ENCODE results near the gene PCDH9.

- TF ChIP-seq POLR2A (IDR thresholded peaks at IDR 0.05; ENCODE audit: extremely low read depth, insufficient read length) = no peak
- TF ChIP-seq, protein P1, sequence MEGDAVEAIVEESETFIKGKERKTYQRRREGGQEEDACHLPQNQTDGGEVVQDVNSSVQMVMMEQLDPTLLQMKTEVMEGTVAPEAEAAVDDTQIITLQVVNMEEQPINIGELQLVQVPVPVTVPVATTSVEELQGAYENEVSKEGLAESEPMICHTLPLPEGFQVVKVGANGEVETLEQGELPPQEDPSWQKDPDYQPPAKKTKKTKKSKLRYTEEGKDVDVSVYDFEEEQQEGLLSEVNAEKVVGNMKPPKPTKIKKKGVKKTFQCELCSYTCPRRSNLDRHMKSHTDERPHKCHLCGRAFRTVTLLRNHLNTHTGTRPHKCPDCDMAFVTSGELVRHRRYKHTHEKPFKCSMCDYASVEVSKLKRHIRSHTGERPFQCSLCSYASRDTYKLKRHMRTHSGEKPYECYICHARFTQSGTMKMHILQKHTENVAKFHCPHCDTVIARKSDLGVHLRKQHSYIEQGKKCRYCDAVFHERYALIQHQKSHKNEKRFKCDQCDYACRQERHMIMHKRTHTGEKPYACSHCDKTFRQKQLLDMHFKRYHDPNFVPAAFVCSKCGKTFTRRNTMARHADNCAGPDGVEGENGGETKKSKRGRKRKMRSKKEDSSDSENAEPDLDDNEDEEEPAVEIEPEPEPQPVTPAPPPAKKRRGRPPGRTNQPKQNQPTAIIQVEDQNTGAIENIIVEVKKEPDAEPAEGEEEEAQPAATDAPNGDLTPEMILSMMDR (IDR thresholded peaks at IDR 0.05; ENCODE audit: low read depth, low read length) = no peak
- TF ChIP-seq MYC (IDR thresholded peaks at IDR 0.05; ENCODE audit: low read depth, low read length) = no peak
- TF ChIP-seq MAX (IDR thresholded peaks at IDR 0.05; ENCODE audit: low read depth, low read length) = no peak
Observed at GRCh38 chr13:66345518-66345810, 884.7 kb downstream of the PCDH9 start.
